Dermis microvascular lymphatic vessel endothelial cell (primary cell): ENCODE data around the gene CMIP. TPM values are rescaled to one million over a fixed set of nuclear protein-coding genes. Genes with fewer than 3 reads are reported as not detected.
"Not testable (repeated sequence)": the region's sequence is repeated elsewhere in the genome, so short reads cannot be mapped to it uniquely, and the experiment has no call there.

ENCODE experiments used
- DNase-seq, 2 donors: peaks; one replicate each; pipeline versions ENCODE4 v3.0.0 to v3.0.0-alpha.2; 2010; ENCODE audit warnings: low read depth in 2 of 2
- total RNA-seq: library from RNA; depleted of rRNA; stranded (reverse); fragments of >200 nt; gene quantifications from 2 replicates; pipeline ENCODE4 v1.2.1, GENCODE V29; 2014

CMIP gene
- total RNA-seq, 1 donor from 2014 or later: 8.0 TPM

DNA sequence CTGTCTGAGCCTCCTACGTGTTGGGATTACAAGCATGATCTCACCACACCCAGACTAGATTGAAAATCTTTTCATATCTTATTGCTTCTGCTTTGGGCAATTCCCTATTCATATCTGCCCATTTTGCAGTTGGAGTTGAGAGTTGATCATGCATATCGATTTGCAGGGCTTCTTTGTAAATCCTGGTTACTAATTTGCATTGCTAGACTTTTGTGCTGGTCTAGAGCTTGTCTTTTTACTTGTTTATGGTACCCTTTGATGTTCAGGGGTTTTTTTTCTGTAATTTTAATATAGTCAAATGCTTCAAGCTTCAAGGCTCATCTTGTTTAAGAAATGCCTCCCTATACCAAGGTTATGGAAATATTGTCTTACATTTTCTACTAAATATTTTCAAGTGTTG, 23.5 kb upstream of the CMIP start:
- DNase-seq: no peak

DNA sequence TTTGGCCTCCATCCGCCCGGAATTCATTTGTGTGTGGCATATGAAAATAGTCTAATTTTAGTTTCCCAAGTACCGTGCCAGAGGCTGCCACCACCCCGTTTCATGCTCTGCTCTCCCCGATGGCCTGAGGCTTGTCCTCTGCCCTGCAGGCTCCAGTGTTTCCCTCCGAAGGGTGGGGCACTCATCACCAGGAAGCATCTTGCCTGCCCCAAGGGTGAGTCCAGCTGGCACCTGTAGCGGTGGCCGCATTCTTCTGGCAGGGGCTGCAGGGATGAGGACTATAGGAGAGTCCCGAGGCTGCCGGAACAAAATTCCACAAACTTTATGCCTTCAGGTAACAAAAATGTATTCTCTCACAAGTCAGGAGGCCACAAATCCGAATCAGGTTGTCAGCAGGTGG, 23.1 kb upstream of the CMIP start:
- DNase-seq: no peak

DNA sequence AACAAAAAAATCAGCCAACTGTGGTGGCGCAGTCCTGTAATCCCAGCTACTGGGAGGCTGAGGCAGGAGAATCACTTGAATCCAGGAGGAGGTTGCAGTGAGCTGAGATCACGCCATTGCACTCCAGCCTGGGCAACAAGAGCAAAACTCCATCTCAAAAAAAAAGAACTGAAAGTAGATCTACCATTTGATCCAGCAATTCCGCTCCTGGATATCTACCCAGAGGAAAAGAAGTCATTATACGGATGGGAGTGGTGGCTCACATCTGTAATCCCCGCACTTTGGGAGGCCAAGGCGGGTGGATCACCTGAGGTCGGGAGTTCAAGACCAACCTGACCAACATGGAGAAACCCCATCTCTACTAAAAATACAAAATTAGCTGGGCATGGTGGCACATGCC, 22.5 kb upstream of the CMIP start:
- DNase-seq: not testable (repeated sequence)

DNA sequence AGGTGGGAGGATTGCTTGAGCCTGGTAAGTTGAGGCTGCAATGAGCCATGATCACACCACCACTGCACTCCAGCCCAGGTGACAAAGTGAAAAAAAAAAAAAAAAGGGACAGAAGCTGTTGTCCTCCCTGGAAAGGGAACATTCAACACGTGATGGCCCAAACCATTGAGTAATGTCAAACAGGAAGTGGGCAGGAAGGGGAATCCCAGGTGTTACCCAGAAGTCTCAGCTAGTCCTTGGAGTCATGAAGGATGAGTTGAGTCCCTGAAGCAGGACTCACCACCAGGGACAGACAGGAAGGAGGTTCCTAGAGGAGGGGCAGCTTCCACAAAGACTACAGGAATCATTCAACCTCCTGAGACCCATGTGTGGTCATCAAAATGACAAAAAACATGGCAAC, 19.8 kb upstream of the CMIP start:
- DNase-seq: no peak

DNA sequence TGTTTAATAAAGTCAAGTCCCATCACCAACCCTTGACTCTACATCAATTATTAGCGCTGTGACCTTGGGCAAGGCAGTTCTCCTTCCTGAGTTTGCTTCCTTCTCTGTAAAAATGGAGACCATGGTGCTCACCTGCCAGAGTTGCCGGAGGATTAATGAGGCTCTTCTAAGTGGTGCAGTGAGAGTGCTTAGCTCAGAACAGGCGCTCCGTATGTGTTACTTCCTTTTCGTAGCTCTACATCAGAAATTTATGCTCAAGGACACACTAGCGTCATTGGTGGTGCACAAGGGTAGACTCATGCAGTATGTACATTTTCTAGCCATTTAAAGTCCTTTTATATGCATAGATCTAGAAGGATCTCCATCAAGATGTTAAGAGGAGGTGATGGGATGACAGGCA, 17.4 kb upstream of the CMIP start:
- no peak for DNase-seq

DNA sequence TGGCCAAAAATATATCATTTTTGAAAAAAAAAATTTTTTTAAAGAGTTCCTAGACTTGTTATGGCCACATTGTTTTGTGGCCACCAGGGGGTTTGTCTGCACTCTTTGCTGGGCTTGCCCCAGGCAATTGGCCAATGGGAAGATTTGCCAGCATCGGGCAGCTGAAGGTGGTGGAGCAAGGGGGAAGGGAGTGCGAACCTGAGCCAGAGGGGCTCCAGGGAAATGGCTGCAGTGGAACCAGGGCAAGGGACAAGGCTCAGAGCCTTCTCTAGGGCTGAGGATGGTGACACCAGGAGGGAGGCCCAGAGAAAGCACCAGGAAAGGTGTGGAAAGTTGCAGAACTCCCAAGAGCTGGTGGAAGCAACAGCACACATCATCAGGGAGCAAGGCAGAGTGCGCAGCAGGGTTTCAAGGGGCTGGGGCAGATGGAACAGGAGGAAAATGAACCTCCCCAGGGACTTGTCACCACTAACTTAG, 15.5 kb upstream of the CMIP start:
- DNase-seq: peak; percentile 47 to 76

DNA sequence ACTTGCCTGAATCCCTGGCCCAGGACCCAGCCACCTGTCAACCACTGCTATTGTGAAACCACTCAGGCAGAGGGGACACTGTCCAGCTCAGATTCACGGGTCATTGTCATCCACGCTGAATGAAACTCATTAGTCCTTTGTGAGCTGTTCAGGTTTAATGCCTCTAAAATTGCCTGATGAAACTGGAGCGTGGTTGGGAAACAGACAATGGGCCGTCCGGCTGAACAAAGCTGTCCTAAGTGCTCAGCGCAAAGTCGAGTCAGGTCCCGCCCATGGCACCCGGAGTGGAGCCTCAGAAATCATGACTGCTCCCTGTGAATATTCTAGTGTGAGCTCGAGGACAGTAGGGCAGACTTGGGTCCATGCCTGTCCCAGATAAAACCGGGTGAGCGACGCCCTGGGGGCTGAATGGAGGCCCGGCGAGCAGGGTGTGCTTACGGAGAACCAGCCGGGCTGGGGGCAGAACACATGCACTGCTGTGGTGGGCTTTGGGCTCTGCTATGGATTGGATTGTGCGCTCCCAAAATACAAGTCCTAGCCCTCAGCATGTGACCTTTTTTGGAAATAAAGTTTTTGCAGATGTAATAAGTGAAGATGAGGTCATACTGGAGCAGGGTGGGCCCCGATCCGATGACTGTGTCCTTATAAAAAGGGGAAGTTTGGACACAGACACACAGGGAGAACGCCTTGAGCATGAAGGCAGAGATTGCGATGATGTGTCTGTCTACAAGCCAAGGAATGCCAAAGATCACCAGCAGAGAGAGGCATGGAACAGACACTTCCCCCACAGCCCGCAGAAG, 12.9 kb upstream of the CMIP start:
- DNase-seq: no peak

DNA sequence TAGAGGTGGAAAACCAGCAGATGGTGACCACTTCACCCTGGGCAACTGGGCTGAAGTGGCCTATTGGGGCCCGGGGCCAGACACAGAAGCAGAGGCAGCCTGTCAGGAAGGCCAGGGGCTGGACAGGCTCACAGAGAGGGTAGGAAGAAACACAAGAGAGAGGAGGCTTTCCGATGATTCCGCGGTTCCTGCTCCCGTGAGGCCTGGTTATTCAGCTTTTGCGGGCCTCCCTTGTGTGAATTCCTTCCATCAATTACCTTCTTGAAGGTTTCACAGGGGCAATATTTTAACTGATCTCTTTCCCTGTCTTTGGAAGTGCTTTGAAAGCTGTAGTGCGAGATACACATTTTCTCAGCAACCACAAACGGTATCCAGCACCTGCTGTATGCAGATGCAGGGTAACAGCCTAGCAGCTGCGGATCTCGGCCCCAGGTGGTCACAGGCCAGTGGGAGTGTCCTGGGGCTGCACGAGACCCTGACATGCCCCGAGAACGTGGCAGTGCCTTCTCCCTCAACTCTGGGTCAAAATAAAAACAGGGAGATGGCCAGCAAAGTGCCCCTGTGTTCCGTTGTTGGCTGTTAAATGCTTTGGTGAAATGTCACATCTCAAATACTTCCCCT, 11.6 kb upstream of the CMIP start:
- no peak for DNase-seq

DNA sequence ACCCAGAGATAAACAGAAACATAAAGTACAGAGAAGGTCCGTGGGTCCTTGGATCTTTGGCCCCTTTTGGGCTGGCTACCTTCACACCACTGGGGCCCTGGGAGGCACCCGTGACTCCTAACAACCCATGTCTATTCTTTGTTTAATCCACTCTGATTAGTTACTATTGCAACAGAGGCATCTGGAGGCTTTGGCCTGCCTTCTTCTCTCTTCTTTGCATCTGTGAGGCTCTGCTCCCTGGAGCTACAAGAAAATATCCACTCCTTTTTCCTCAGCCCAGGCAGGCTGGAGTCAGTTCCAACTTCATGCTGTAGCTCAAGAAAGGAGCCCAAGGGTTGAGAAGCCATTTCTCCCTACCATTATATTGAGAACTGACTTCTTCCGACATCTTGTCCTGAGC, 9.5 kb upstream of the CMIP start:
- no peak for DNase-seq

DNA sequence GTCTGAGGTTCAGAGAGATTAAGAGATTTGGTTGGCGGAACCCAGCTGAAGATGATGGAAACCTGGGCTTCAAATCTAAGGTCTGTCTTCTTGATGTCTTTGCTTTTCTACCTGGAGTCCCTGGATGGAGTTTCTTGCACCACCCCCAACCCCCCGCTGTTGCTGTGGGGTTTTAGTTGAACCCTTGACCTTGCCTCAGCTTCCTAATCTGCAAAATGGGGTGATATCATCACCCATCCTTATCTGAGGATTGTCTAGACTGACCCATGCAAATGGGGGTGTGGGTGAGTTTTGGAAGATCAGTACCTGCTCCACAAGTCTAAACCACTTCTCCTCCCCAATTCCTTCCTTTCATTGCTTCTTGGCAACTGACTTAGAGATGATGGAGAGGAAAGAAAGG, 9.0 kb upstream of the CMIP start:
- DNase-seq: no peak

DNA sequence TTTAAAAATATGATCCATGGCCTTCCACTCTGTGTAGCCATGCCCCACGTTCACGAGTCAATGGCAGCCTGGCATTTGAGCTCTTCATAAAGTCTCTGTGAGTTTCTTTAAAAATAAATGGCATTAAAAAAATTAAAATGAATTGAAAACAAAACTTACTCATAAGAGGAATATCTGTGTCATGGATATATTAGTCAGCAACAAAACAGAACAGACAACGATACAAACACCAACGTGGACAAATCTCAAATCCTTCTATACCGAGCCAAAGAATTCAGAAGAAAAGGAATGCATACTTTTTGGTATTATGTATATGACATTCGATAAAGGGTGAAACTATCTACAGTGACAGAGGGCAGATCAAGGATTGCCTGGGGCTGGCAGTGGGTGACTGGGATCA, 8.2 kb upstream of the CMIP start:
- DNase-seq: no peak

DNA sequence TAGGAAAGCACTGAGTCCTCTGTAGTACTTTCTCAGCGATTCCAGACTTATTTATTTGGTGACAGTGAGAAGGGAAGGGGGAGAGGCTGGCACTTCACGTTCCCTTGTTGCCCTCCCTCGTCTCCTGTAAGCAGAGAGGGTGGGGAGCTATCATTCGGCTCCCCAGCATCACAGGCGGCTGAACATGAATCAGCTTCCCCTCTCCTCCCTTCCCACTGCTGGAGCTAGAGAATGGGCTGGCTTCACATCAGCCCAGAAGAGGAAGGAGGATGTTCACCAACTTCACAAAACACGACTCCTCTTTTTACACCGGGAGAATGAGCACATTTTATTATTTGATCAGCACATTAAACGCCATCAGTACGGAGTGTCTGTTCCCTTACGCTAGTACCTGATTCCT, 6.7 kb upstream of the CMIP start:
- peak in 1 of 2 donors; percentile 56 for DNase-seq

DNA sequence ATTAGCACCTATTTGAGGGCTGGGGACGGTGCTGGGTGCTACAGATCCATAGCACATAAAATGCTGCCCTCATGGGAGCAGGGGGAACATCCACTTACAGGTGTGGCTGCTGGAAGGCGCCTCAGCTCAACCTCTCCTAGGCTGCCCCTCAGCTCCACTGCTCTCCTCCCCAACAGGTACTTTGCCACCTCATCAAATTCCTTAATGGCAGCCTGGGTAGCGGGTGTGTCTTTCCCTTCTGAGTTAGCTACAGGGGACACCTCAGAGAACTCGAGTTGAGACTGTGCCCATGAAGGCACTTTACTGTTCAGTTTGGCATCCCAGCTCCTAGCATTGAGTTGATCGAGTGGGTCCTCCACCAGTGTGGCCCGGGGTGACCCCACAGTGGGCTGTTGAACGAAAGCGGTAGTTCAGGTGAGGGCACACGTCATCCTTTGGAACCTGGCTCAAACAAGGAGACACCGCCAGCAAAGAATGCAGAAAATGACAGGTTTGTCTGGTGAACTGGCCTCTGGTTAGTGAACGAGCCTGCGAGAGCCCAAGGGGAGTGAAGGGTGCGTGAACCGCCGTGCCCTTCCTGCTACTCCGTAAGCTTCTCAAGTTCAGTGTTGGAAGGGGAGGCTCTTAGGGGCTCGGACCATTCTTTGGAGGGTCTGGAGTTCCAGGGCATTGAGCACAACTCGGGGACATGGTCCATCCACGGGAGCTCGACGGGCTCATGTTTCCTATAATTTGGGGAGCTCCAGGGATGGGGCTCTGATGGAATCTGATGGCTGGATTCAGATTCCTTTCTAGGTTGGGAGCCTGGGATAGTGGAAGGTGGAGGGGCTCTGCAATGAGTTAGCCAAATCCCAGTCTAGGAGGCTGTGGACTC, 3.5 kb upstream of the CMIP start:
- DNase-seq: no peak

DNA sequence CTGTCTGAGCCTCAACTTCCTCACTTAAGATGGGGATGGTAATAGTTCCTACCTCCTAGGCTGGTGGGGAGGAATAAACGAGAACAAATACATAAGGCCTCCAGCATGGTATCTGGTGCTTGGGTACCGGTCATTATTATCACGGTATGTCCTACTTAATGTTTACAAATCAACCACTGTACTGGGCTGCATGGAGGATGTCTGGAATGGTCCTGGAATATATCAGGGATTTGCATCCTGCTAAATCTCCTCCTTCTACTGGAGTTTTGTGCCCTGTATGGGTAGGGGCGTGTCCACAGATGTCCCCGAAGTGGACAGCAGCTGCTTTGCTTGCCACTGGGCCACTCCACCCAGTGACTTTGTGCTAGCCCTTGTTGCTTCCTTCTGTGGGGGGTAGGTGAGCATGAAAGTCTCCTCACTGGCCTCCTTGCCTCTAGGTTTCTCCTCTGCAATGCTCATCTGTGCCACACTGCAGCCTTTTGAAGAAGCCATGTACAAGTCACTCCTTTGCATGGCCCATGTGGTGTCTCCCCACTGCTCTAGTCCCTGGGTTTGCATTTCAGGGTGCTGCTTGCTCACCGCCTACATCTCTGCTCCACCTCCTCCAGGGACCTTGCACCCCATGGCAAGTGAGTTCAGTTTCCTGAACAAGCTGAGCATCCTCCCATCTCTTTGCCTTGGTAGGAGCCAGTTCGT, 2.2 kb upstream of the CMIP start:
- no peak for DNase-seq

DNA sequence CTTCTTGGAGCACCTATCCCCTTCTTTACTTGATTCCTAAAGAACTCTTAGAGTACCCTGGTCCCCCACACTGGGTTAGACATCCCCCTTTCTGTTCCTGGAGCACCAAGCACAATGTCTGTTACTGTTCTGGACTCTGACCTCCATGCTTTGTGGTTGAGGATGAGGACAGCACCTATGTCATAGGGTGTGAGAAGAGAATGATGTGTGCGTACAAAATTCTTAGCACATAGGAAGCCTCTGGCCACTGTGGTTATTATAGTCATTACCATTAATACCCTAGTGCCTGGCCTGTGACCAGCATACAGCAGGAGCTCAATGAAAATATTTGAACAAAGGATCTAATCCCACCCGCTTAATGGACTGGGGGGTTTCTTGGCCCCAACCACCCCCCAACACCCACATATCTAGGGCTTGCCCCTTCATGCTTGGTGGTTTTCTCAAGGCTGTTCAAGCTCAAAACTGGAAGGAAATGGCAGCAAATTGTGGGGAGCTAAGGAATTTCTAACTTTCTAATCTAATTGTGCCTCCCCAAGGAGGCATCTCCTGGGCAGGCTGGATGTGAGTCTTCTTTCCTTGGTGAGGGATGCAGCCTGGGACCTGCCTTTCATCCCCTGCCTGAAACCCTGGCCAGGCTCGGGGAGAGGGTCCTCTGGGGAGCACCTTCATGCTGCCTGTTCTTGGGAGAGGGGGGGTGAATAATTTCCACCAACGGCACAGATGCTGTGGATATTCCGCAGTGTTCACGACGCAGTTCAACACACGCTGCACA, 1.5 kb upstream of the CMIP start:
- DNase-seq: no peak

DNA sequence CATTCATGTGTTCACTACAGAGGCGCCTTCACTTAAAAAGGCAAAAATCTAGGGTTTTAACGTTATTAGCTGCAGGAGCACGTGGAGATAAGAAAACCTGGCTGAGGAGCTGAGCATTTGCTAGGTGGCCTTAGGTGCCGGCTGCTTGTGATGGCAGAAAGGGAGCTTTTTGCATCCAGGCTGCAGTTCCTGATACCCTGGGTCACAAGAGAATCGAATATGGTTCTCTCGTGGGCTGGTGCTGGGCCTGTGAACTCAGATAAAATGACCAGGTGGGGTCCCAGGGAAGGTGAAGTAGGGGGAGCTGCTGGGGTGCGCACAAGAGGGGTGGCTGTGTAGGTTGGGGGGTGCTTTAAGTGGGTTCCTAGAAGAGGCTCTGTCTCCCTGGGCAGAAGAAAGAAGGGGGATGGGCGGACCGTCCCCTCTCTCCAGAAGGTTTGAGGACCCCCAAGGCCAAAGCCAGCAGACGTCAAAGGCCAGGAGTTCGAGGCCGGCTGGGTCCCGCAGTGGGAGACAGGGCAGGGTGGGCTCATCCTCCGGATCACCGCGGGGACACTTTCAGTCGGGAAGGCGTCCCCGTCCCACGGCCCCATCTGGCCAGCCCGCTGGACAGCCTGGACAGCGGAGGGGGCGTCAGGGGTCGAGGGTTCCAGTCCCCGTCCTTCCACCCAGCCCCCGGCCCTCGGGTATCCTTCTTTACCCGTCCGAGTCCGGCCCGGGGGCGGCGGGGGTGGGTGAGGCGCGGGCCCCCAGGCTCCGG, 740 bp upstream of the CMIP start:
- DNase-seq: no peak

DNA sequence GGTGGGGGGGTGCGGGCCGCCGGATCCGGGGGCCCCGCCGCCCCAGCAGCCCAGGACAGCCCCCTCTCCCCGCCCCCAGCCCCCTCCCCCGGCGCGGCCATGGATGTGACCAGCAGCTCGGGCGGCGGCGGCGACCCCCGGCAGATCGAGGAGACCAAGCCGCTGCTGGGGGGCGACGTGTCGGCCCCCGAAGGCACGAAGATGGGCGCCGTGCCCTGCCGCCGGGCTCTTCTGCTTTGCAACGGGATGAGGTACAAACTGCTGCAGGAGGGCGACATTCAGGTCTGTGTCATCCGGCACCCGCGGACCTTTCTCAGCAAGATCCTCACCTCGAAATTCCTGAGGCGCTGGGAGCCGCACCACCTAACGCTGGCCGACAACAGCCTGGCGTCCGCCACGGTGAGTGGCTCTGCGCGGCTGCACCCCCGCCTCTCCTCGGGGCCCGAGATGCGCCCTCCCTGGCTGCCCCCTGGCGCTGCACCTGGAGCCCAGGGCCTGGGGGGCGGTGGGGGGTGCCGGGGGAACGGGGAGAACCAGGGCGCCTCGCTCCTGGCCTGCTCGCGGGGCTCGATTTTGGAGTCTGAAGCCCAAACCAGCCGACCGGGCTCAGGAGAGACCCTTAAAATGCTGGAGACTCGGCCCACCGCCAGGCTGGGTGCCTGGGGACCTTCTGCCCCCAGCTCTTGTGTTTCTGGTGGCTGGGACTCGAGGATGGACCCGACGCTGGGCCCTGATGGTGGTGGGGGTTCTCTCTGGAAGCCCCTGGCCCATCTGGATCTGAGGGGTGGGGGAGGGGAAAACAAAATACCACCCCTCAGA, 744 bp downstream of the CMIP start:
- peak in 1 of 2 donors; percentile 36 for DNase-seq

DNA sequence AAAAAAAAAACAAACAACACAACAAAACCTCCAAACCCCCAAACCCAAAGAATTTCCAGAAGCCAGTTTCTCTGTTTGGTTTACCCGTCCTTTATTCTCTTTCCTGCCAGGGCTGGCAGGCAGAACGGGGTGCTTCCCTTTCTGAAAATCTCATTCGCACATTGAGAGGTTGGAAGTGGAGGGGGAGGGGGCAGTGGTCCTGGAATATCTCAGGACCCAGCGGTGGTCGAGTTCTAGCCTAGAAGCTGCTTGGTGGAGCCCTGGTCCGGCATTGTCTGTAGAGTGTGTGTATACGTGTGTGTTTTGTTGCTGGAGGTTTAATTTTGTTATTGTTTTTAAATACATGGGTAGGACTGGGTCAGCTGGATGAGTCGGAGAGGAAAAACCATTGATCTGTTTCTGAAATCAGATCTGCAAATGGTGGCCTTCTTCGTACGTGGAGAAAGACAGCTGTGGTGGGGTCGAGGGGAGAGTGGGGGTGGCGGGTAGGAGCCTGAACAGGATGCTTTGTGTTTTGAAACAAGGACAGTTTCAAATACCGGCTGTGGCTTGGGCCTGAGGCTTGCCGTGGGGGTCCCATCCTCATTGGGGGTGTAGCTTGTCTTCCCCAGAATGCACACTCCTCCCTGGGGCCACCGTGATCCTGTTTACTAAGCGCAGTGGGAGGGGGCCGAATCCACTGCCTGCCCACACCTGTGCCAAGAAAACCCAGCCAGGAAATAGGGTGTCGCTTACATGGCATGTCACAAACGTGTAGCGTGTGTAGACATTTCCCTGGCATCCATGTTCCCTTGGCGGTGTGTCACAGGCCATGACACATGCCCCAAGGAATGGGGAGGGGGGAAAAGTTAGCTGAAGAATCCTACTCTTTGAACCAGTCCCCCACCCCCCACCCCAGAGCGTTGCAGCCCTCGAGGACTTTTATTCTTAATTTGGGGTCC, 1.6 kb downstream of the CMIP start:
- DNase-seq: peak in 1 of 2 donors; percentile 48
